ENCODE data around the gene NGFR. TPM values are rescaled to one million over a fixed set of nuclear protein-coding genes. Genes with fewer than 3 reads are reported as not detected.
A peak's percentile ranks its signal among the peaks of the same experiment; 100 is the strongest.

Gene NGFR
- total RNA-seq, 1 donor: not detected

- H3K4me3 ChIP-seq (ENCODE audit: low read depth, low read length): no peak overlapping the region
- no peak for TF ChIP-seq CTCF (IDR thresholded peaks at IDR 0.05; ENCODE audit: insufficient read depth, low read length)
- DNase-seq (ENCODE audit: low read depth): no peak
Observed at GRCh38 chr17:49555495-49556222, 60.6 kb downstream of the NGFR start.

GRCh38 chr17:49556223-49556943 is 61.3 kb downstream of the NGFR start:
- no peak overlapping the region for H3K4me3 ChIP-seq (ENCODE audit: low read depth, low read length)
- peak; percentile 99 for TF ChIP-seq CTCF (IDR thresholded peaks at IDR 0.05; ENCODE audit: insufficient read depth, low read length)
- DNase-seq (ENCODE audit: low read depth): peak; percentile 62

GRCh38 chr17:49557312-49558024 is 62.4 kb downstream of the NGFR start:
- DNase-seq (ENCODE audit: low read depth): peak; percentile 50
- TF ChIP-seq CTCF (IDR thresholded peaks at IDR 0.05; ENCODE audit: insufficient read depth, low read length): peak; percentile 61
- H3K4me3 ChIP-seq (ENCODE audit: low read depth, low read length): no peak overlapping the region

Small RNA genes within 50 kb of the gene (small RNA-seq; reads per million reads assigned to genes)
- not detected for gene MIR6165

Other genes with a start within 250 kb of the NGFR start
- 25.6 and 27.7 TPM in 2 replicates for gene ZNF652, start 133.0 kb upstream of the NGFR start, total RNA-seq (ENCODE audit: low replicate concordance)
- gene PHB1, start 80.4 kb upstream of the NGFR start, total RNA-seq (ENCODE audit: low replicate concordance): 48.3 and 103 TPM in 2 replicates
- gene NXPH3, start 80.6 kb downstream of the NGFR start, total RNA-seq (ENCODE audit: low replicate concordance): 1.4 and 1.9 TPM in 2 replicates
- 46.1 and 85.4 TPM in 2 replicates for gene SPOP, start 182.8 kb downstream of the NGFR start, total RNA-seq (ENCODE audit: low replicate concordance)
- 24.5 and 59.7 TPM in 2 replicates for gene SLC35B1, start 212.7 kb downstream of the NGFR start, total RNA-seq (ENCODE audit: low replicate concordance)